ENCODE results near the gene CTNNBL1.

DNA sequence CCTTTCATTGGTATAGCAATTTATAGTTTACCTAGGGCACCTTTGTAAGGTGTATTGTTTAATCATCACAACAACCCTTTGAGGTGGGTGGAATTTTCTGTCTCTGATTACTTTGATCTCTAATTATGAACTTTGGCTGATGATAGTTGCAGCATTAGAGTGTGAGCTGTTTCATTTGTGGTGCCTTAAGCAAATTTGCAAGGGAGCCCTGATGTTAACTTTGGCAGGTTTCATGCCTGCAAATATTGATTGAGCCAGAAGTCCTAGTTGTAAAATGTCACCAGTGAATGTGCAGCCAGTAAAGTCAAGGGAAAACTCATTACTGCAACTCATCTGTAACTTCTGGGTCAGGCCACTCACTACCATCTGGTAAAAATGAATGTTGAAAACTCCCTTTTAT lies 29.8 kb downstream of the CTNNBL1 start:
- no peak for TF ChIP-seq SUZ12 (IDR thresholded peaks at IDR 0.05; ENCODE audit: extremely low read depth, insufficient read depth, insufficient read length)
- no peak for TF ChIP-seq YY1 (IDR thresholded peaks at IDR 0.05; ENCODE audit: insufficient read depth, insufficient read length)
- TF ChIP-seq ZNF274 (IDR thresholded peaks at IDR 0.05; ENCODE audit: low read depth, low read length) = no peak

All from NT2/D1 (cell line).